GM04504 (cell line): ENCODE data around the gene TRIM44.

Experiments used
- DNase-seq: peaks from one replicate; pipeline ENCODE4 v3.0.0-alpha.2; 2012; ENCODE audit warnings: low read depth

The TRIM44 gene, protein sequence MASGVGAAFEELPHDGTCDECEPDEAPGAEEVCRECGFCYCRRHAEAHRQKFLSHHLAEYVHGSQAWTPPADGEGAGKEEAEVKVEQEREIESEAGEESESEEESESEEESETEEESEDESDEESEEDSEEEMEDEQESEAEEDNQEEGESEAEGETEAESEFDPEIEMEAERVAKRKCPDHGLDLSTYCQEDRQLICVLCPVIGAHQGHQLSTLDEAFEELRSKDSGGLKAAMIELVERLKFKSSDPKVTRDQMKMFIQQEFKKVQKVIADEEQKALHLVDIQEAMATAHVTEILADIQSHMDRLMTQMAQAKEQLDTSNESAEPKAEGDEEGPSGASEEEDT

DNA sequence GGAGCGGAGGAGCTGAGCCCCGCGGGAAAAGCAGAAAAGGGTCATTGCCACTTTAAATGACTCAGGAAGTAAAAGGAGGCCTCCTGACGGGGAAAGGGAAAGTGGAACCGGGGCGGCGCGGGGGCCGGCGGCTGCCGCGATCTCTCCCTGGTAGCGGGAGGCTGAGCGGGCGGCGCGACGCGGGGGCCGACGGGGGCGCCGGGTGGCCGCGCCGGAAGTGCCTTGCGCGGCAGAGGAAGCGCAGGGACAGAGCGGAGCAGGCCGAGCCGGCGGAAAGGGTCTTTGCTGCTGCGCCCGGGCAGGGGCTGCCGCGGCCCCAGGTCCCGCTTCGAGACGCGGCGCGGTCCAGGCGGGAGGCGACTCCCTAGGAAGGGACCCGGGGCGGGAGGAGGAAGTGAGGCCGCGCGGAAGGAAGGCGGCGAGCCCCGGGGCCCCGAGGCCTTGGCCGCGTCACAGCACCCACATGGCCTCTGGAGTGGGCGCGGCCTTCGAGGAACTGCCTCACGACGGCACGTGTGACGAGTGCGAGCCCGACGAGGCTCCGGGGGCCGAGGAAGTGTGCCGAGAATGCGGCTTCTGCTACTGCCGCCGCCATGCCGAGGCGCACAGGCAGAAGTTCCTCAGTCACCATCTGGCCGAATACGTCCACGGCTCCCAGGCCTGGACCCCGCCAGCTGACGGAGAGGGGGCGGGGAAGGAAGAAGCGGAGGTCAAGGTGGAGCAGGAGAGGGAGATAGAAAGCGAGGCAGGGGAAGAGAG lies at the start of gene TRIM44:
Gene TRIM44 (plus strand): TSS at position 127 of the 759 bp plus-strand sequence. CDS start 337 bp downstream, at position 464.
- peak; percentile 70 for DNase-seq

DNA sequence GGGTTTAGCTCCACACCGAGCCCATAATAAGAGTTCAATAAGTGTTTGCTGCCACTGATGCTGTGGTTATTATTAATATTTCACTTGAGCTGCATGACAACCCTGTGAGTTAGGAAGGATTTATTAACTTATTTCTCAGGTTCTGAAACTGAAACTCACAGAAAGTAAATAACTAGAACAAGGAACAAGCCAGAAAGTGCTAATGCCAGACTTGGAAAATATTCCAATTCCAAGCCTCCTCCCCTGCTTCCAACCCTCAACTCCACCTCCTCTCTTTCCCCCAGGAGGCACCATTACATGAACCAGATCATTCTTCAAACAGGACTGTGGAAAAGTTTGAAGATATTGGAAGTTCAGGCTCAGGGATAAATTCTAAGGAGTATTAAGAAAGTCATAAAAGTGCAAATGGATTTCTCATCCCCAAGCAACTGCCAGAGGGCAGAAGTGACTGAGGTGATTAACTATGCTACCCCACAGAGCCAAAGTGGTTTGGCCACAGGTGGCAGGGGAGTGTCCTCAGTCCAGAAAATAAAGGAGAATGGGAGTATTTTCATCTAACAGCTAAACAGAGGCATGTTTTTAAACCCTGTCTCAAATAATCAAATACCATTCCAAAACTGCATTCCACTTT lies 47.5 kb upstream of the TRIM44 start:
- no peak for DNase-seq

DNA sequence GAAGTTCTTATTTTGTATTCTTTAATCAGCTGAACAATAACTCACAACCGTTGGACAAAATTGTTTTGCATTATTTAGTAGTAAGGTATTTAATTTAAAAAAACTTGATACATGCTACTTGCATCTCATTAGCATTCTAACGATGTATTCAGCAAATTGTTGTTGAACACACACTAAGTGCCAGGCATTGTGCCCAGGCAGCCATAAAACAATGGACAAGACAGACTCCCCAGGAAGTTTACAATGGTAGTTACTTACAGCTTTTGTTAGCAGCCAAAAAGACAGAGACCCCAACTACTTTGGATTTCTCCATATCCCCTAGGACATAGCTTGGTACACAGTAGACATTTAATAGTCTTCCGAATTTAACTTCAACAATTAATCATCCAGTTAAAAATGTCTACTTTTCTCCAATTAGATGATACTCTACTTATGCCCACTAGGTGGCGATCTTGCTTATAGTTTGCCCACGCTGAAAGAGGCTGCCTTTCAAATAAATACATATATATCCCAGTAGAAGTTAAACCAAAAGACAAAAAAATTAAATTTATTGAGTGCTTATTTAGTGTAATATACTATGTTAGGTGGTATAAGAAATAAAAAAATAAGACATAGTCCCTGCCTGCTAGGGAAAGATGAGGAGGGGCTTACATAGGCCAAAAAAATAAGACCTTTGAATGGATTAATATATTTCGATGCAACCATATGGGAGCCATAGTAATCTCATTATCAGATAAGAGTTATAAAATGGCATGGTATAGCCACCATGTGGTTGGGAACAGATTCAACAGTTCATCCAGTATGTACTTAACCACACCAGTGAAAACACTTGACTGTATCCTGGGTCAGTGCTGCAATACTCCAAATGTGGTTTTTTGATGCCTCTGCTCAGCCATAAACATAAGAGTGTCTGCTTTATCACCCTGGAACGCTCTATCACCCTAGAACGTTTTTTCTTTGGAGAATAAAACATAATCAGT lies 46.4 kb upstream of the TRIM44 start:
- no peak for DNase-seq

DNA sequence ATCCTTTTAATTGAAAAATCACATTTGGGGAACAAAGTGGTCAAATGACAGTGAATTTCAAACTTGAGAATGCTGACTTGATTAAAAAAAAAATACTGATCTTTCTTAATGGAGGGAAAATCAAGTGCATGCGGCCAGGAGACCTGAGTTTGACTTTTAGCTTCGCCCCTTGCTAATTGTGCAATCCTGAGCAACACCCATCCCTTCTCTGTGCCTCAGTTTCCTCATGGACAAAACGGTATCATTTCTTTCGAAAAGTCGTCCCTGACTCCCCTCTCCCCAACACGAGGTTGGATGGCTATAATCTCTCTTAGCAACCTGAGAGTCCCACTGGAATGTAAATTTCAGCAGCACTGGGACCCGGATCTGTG lies 45.3 kb upstream of the TRIM44 start:
- DNase-seq: no peak

DNA sequence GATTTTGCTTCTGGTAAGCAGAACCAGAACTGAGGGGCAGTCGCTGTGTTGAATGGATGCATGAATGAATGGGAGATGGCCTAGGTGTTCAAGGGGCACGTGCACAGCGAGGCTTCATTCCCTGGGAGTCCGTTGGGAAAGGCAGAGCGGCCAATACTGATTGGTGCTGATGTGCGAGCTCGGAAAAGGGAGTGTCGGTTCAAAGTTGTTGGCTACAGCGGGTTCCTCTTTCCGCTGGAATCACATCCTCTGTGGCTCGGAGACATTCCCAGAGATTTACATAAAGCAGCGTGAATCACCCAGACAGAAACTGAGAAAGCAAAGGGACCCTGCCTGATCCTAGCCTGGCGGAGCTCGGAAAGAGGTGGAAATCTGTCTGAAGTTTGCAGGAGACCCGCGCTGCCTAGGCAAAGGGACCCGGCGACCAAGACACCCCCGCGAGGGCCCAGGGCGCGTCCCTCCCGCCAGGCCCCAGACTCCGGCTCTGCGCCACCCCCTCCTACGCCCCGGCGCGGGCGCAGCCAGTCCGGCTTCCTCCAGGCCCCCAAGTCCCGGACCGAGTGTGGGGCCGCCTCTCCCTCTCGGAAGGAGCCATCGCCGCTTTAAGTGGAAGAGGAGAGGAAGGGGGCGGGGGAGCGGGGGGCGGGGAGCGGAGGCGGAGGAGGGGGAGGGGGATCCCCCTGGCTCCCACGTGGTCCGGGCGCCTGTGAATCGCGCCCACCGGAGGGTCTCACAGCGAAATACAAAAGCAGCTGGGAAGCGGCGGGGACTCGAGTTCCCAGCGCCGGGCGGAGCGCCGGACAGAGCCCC lies 44.7 kb upstream of the TRIM44 start, which contains the start of gene FJX1:
Gene FJX1 (plus strand): TSS at position 774 of the 810 bp plus-strand sequence. CDS start 177 bp downstream, outside the sequence.
- DNase-seq: peak; percentile 76

DNA sequence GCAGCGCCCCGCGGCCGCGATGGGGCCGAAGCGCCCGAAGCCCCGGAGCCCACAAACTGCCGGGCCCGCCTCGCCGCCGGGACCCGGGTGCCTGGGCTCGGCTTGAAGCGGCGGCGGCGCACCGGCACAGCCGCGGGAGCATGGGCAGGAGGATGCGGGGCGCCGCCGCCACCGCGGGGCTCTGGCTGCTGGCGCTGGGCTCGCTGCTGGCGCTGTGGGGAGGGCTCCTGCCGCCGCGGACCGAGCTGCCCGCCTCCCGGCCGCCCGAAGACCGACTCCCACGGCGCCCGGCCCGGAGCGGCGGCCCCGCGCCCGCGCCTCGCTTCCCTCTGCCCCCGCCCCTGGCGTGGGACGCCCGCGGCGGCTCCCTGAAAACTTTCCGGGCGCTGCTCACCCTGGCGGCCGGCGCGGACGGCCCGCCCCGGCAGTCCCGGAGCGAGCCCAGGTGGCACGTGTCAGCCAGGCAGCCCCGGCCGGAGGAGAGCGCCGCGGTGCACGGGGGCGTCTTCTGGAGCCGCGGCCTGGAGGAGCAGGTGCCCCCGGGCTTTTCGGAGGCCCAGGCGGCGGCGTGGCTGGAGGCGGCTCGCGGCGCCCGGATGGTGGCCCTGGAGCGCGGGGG lies 44.0 kb upstream of the TRIM44 start:
- DNase-seq: no peak

DNA sequence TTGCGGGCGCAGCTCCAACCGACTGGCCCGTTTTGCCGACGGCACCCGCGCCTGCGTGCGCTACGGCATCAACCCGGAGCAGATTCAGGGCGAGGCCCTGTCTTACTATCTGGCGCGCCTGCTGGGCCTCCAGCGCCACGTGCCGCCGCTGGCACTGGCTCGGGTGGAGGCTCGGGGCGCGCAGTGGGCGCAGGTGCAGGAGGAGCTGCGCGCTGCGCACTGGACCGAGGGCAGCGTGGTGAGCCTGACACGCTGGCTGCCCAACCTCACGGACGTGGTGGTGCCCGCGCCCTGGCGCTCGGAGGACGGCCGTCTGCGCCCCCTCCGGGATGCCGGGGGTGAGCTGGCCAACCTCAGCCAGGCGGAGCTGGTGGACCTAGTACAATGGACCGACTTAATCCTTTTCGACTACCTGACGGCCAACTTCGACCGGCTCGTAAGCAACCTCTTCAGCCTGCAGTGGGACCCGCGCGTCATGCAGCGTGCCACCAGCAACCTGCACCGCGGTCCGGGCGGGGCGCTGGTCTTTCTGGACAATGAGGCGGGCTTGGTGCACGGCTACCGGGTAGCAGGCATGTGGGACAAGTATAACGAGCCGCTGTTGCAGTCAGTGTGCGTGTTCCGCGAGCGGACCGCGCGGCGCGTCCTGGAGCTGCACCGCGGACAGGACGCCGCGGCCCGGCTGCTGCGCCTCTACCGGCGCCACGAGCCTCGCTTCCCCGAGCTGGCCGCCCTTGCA lies 43.3 kb upstream of the TRIM44 start:
- DNase-seq: no peak

DNA sequence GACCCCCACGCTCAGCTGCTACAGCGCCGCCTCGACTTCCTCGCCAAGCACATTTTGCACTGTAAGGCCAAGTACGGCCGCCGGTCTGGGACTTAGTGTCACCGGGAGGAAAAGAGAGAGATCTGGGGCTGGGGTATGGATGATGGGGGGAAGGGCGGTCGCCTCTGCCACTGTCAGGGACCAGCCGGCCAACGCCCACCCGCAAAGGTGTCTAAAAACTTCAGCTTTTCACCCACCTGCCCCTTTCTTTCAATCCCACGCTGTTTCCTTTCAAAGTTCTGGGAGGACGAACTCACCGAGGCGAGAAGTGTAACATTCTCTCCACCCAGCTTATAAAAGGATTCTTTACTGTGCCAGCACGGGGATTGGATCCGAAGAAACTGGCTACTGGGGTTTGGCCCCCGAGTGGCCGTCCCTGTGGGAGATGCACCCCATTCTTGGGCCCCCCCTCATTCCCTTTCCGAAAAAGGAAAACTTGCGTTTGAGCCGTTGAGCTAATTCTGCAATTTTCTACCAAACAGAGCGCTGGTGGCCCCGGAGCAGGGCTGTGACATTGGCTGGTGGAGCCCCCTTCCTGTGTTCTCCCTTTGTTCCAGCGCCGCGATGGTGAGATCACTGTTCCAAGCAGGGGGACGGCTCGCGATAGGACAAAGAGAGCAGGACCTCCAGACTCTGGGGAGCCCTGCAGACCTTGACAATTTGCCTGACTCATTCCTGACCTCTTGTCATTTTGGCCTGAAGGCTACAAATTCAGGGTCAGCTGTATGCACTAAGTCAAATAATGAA lies 42.5 kb upstream of the TRIM44 start:
- DNase-seq: no peak

DNA sequence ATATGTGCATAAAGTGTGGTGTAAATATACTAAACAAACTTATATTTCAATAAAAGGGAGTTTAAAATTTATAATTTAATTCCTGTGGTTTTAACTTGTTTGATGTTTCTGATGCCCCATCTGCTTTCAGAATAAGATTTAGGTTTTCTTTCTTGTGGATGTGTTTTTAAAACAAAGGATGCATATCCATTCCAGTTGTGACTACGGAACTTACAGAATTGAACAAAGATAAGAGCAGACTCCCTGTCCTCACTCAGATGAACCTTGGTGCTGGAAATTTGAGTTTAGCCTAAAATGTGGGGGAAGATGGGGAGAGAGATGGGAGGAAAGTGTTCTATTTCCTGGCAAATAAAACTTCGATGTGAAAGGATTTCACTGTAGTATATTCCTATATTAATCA lies 41.8 kb upstream of the TRIM44 start:
- DNase-seq: no peak

DNA sequence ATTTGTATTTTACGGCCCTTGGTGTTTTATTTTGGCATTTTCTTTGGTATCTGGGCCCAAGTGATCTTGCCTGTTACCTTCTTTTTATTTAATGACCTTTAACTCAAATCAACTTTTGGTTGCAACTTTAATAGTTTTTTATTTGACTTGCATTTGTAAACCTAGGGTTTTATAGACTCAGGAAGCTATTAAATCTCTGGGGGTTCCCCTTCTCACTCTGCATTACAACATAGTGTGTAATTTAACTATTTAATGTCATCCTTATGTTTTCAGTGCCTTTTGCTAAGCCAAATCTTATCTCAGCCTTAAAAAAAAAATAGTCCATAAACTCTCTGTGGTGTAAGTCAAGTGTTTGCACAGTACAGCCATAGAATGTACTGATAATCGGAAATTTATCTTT lies 41.0 kb upstream of the TRIM44 start:
- no peak for DNase-seq

DNA sequence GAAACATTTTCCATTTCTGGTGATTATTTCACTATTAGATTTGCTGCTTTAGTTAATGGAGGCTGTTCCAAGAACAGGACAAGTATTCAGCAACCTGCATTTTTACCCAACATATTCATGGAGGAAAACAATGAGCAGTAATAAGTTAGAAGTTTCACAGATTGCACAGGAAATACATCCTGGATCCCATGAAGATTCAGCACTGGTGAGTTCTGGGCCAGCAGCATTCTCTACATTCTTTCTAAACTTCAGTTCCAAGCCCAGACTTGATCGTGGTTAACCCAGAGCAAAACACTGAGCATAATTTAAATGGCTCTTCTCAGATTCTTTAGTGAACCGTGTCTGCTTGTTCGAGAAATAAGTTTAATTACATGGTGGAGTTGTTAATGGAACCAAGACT lies 40.5 kb upstream of the TRIM44 start:
- DNase-seq: peak; percentile 49

DNA sequence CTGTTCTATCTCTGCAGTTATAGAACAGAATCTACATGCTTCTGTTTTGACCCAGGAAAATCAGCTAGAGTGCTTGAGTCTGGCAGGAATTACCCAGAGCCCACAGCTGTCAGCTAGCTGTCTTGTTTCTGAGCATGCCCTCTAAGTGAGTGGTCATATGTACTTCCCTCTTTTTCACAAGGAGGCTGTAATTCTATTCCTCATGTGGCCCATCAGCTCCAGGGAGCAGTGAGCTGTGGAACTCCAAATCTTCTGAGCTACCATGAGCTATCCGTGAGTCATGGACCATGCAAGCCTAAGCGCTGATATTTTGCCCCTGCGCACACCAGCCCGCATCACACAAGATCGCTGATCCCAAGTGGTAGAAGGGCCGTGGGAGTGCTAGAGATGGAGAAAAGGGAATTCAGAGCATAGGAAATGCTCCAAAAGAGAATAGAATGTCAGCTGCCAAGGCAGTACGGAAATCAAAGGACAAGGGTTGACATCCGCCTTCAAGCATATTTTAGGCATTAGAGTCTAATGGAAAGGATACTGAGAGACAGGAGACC lies 38.9 kb upstream of the TRIM44 start:
- no peak for DNase-seq

DNA sequence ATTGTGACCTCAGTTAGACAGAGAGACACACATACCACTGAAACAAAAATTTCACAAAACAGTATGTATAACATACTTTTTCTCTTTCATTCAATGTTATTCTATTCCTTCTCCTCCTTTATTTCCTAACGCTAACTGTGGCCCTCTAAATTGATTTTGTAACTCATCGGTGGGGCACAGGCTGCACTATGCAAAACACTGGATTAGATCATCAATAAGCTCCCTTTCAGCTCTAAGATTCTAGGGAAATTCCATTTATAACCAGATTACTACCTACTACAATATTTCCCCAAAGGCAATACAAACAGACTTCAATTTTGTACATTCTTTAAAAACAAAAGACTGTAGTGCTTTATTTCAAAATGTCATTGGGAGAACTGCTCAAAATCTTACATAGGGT lies 38.3 kb upstream of the TRIM44 start:
- no peak for DNase-seq

DNA sequence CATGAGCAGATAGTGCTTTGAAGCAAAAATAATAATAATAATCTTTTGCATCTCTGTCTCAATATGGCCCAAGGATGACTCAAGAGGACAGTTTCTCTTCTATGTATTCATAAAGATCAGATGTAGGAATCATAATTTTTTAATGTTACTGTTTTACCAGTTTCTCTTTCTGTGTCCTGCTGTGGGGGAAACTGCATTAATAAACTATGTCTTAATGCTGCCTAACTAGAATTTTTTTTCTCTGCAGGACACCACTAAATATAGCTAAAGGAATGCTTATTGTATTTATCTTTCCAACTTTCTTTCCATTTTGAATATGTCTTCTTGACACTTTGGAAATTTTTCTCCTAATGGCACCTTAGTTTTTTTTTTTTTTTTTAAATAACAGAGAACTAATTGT lies 37.8 kb upstream of the TRIM44 start:
- DNase-seq: no peak

DNA sequence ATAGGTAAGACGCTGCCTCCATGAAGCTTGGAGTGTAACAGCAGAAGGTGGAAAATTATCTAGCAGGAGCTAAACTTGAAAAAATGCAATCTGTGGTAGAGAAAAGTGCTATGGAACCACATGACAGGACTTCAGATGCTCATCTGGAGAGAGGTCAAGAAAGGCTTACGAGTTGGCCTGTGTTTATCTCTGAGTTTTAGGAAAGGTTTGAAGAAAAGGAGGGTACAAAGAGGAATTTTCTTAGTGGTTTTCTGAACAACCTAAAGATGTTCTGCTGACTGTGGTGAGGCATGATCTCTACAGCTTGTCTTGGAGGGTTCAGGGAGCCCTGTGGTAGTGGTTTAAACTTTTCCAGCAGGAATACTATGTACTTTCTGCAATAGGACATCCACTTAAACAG lies 36.1 kb upstream of the TRIM44 start:
- no peak for DNase-seq

DNA sequence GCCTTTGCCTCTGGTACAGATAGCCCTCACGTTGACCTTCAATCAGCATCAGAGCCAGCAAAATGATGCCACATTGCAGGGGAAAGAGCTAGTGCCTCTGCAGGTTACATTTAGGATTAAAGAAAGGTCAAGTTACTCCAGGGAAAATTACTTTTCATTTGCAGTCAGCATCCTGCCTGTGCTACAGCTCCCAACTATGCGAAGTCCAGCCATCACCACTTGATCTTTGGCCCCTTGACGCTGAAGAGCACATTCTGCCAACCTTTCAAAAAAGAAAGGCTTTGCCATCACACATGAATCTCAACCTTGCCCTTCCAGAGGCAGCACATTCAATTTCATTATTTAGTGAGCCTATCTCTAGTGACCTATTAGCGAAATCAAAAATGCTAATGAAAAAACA lies 33.1 kb upstream of the TRIM44 start:
- no peak for DNase-seq

DNA sequence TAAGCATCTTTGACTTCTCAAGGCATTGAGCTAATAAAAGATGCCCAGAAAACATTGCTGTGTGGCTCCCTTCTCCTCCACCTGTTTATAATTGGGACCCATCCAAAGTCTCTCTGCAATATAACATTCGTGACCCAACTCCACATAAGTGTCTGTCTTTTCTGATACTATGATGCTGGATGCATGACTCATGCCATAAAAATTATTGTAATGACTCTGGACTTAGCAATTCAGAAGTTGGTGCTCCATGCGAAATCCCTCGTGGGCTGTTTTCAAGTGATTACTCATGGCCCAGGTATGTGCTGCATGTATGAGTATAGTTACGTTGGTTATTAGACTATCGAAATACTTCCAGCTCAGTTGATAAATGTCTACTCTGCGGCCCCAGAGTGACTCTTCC lies 32.7 kb upstream of the TRIM44 start:
- DNase-seq: peak; percentile 96

DNA sequence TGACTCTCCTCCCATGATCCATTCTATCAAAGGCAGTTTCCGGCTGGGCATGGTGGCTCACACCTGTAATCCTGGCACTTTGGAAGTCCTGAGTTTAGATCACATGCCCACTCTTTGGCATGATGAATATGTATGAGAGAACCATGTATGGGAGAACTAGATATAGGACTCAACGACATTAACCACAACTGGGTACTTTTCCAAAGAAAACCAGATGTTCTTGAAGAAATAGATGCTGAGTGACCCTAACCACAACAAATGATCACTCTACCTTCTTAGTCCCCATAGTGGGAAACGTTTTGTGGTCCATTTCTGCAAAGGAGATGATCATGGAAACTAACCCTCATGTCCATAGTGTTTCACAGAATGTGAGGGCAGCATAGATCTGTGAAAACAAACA lies 30.7 kb upstream of the TRIM44 start:
- no peak for DNase-seq

DNA sequence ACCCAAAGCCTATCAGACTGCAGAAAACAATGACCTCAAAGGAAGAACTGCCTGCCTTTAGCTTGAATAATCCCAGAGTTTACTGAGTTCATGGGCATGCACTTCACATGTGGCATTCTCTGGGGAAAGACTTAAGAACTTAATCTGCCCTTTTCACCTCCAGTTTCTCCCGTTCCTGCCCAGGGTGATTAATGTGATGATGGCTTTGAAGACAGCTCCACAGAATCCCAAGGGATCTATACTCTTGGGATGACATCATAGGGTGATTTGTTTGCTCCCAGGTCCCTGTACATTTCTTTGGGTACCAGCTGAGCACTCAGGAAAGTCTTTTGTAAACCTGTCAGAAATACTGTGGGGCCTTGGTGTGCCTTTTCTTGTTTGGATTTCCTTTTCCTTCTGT lies 30.3 kb upstream of the TRIM44 start:
- peak; percentile 47 for DNase-seq
